A673 (cell line): ENCODE data around the gene INAFM1. TPM values are rescaled to one million over a fixed set of nuclear protein-coding genes. Genes with fewer than 3 reads are reported as not detected.

ENCODE experiments used
- BruUV-seq: library from RNA; stranded (reverse); fragments of 400-500 nt; replicated peaks from 2 replicates; lab custom pipeline; 2021; lab: Mats Ljungman, UMichigan
- CTCF ChIA-PET: fragments of 300-600 bp; sonication (Branson Sonifier 250); formaldehyde crosslinking; loops from one replicate; lab custom pipeline; 2022; ENCODE audit warnings: antibody characterized with exemption; lab: Charles Lee
- POLR2A ChIA-PET: fragments of 300-600 bp; sonication (Branson Sonifier 250); formaldehyde crosslinking; loops from one replicate; lab custom pipeline; 2022; ENCODE audit warnings: antibody characterized with exemption; ENCODE audit not compliant: low non-redundant PET; lab: Charles Lee
- DNase-seq: peaks from one replicate; pipeline ENCODE4 v3.0.0-alpha.2; 2015; ENCODE audit warnings: low spot score
- H3K27ac ChIP-seq: fragments of 200-600 bp; sonication (generic); 2 replicates; pipeline ENCODE4 v1.5.1; 2016; ENCODE audit warnings: mixed run types, low read depth, mild to moderate bottlenecking, mixed read lengths, antibody characterized with exemption, low read length; ENCODE audit not compliant: poor library complexity, severe bottlenecking
- H3K27me3 ChIP-seq: fragments of 200-600 bp; sonication (generic); replicated peaks from 2 replicates; pipeline ENCODE4 v1.6.1; 2017; ENCODE audit warnings: mixed run types, low read depth, mild to moderate bottlenecking, mixed read lengths, antibody characterized with exemption, low read length; ENCODE audit not compliant: insufficient read depth, poor library complexity
- H3K36me3 ChIP-seq: fragments of 200-600 bp; sonication (generic); 2 replicates; pipeline ENCODE4 v1.6.1; 2016; ENCODE audit warnings: mixed run types, mild to moderate bottlenecking, mixed read lengths, antibody characterized with exemption, low read length; ENCODE audit not compliant: insufficient read depth, poor library complexity, severe bottlenecking
- H3K4me1 ChIP-seq: fragments of 200-600 bp; sonication (generic); 2 replicates; pipeline ENCODE4 v1.6.1; 2017; ENCODE audit warnings: mixed run types, mild to moderate bottlenecking, mixed read lengths, antibody characterized with exemption, low read length; ENCODE audit not compliant: insufficient read depth, poor library complexity, severe bottlenecking
- H3K4me3 ChIP-seq: fragments of 200-600 bp; sonication (generic); 2 replicates; pipeline ENCODE4 v1.5.1; 2016; ENCODE audit warnings: low read depth, mixed run types, mild to moderate bottlenecking, mixed read lengths, low read length; ENCODE audit not compliant: poor library complexity, severe bottlenecking
- H3K9me3 ChIP-seq: fragments of 200-600 bp; sonication (generic); 2 replicates; pipeline ENCODE4 v1.6.1; 2016; ENCODE audit warnings: mixed run types, low read depth, mild to moderate bottlenecking, mixed read lengths, antibody characterized with exemption, low read length; ENCODE audit not compliant: poor library complexity, severe bottlenecking
- CTCF ChIP-seq: fragments of 300-800, 200-600 bp; sonication (generic); conservative IDR thresholded peaks from 2 replicates; pipeline ENCODE4 v1.5.1; 2017; ENCODE audit warnings: low read depth, mild to moderate bottlenecking, antibody characterized with exemption, low read length, moderate library complexity, mixed read lengths
- EZH2 ChIP-seq: fragments of 200-600 bp; sonication (generic); IDR thresholded peaks from 2 replicates; pipeline ENCODE4 v1.6.1; 2017; ENCODE audit warnings: borderline replicate concordance, low read depth, mild to moderate bottlenecking, mixed read lengths, antibody characterized with exemption, low read length; ENCODE audit not compliant: poor library complexity, severe bottlenecking
- intact Hi-C: fragments of 100-400 bp; cut with micrococcal nuclease; formaldehyde crosslinking; loops from one replicate; pipeline ENCODE4 v1.10.0; 2022; ENCODE audit not compliant: unreplicated experiment
- total RNA-seq: library from RNA; stranded (reverse); gene quantifications from 2 replicates; pipeline ENCODE4 v1.2.3, GENCODE V29; 2021

The INAFM1 gene
- total RNA-seq, 1 experiment from 2014 or later, result 13.8 TPM

- H3K27me3 ChIP-seq, result no peaks in the 10 kb centered on the region
- TF ChIP-seq EZH2, result no peak
- no peak for TF ChIP-seq CTCF
- H3K27ac ChIP-seq, result no peak overlapping the region
- no peaks in the 10 kb centered on the region for H3K36me3 ChIP-seq
- ChIA-PET POLR2A (no interaction called here), CTCF (interaction anchor here (0.6 kb wide), 1 partner anchor 199 kb away, joined by 4 read pairs; no protein-coding TSS in a partner anchor)
- no peak for DNase-seq
- H3K4me1 ChIP-seq, result no peaks in the 10 kb centered on the region
- H3K9me3 ChIP-seq, result no peaks in the 10 kb centered on the region
- no TSS peak for BruUV-seq
- no peak overlapping the region for H3K4me3 ChIP-seq
- intact Hi-C loops, result no loop called here
Observed at GRCh38 chr19:47322058-47322457, 47.4 kb downstream of the INAFM1 start.

GRCh38 chr19:47323409-47323808 is 48.7 kb downstream of the INAFM1 start:
- intact Hi-C loops, result no loop called here
- ChIA-PET POLR2A (no interaction called here), CTCF (interaction anchor here (0.6 kb wide), 1 partner anchor 187 kb away, joined by 4 read pairs; no protein-coding TSS in a partner anchor)
- H3K4me3 ChIP-seq, result no peak overlapping the region
- no peak for TF ChIP-seq CTCF
- TF ChIP-seq EZH2, result no peak
- H3K27ac ChIP-seq, result no peak overlapping the region
- no peaks in the 10 kb centered on the region for H3K27me3 ChIP-seq
- H3K9me3 ChIP-seq, result no peaks in the 10 kb centered on the region
- no peaks in the 10 kb centered on the region for H3K4me1 ChIP-seq
- BruUV-seq, result no TSS peak
- H3K36me3 ChIP-seq, result no peaks in the 10 kb centered on the region
- no peak for DNase-seq

DNA sequence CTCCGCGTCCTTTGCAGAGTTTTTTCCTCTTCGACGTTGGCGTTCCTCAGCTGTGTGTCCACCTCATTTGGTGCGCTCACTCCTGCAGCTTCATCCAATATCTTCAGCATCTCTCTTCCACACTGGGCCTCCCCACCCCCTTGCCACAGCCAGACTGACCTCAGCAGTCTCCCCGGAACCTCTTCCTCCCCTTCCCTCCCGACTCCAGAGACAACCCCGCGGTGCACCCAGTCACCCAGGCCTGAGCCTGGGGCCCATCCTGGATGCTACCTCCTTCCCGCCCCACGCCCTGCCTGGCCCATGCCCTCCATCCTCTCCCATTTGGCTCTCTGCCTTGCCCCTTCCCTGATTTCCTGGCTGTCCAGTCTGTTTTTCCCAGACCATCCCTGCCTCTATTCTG is 49.2 kb downstream of the INAFM1 start:
- Histone ChIP-seq H3K27ac (no peak overlapping the region), H3K4me1 (no peaks in the 10 kb centered on the region), H3K27me3 (no peaks in the 10 kb centered on the region), H3K36me3 (no peaks in the 10 kb centered on the region), H3K4me3 (no peak overlapping the region), H3K9me3 (no peaks in the 10 kb centered on the region)
- ChIA-PET POLR2A (no interaction called here), CTCF (interaction anchor here (0.6 kb wide), 1 partner anchor 187 kb away, joined by 4 read pairs; no protein-coding TSS in a partner anchor)
- intact Hi-C loops, result no loop called here
- BruUV-seq, result no TSS peak
- TF ChIP-seq EZH2 (no peak), CTCF (no peak)
- no peak for DNase-seq
